ENCODE data around the gene PPP2R2B.

- TF ChIP-seq CTCF (IDR thresholded peaks at IDR 0.05; ENCODE audit: insufficient read depth, low read length) (no peak), SPI1 (IDR thresholded peaks at IDR 0.05; ENCODE audit: borderline replicate concordance, low read depth) (no peak)
Observed at GRCh38 chr5:146682899-146683532, 195.5 kb downstream of the PPP2R2B start.
